Loucy (cell line): ENCODE results near the gene ZNF609.

Experiments used
- H2AFZ ChIP-seq: fragments of 200-600 bp; sonication (generic); 2 replicates; pipeline ENCODE4 v1.6.0; 2016; ENCODE audit warnings: antibody characterized with exemption, mild to moderate bottlenecking, low read length, moderate library complexity
- H3F3A ChIP-seq: fragments of 200-600 bp; 2 replicates; pipeline ENCODE4 v1.6.0; 2016; ENCODE audit warnings: antibody characterized with exemption, low read depth, mild to moderate bottlenecking
- H3K27me3 ChIP-seq: fragments of 200-600 bp; sonication (generic); 2 replicates; pipeline ENCODE4 v1.6.1; 2014; ENCODE audit warnings: low read length, mild to moderate bottlenecking; ENCODE audit not compliant: insufficient read depth, poor library complexity, severe bottlenecking
- H3K36me3 ChIP-seq: fragments of 200-600 bp; sonication (generic); 2 replicates; pipeline ENCODE4 v1.6.1; 2016; ENCODE audit warnings: low read length; ENCODE audit not compliant: insufficient read depth
- H3K4me1 ChIP-seq: fragments of 200-600 bp; sonication (generic); 2 replicates; pipeline ENCODE4 v1.5.1; 2014; ENCODE audit warnings: low read length, mild to moderate bottlenecking; ENCODE audit not compliant: insufficient read depth, poor library complexity, severe bottlenecking
- H3K4me2 ChIP-seq: fragments of 200-600 bp; sonication (generic); 2 replicates; pipeline ENCODE4 v1.6.0; 2014; ENCODE audit warnings: antibody characterized with exemption, low read length, low read depth, mild to moderate bottlenecking; ENCODE audit not compliant: poor library complexity, severe bottlenecking
- H3K4me3 ChIP-seq: fragments of 200-600 bp; sonication (generic); 2 replicates; pipeline ENCODE4 v1.5.1; 2014; ENCODE audit warnings: low read length, mild to moderate bottlenecking, mixed read lengths; ENCODE audit not compliant: poor library complexity, severe bottlenecking
- H3K79me2 ChIP-seq: fragments of 200-600 bp; sonication (generic); 2 replicates; pipeline ENCODE4 v1.6.1; 2014; ENCODE audit warnings: low read length; ENCODE audit not compliant: insufficient read depth
- H3K9ac ChIP-seq: fragments of 200-600 bp; sonication (generic); 2 replicates; pipeline ENCODE4 v1.6.0; 2014; ENCODE audit warnings: mild to moderate bottlenecking, low read depth, low read length, moderate library complexity; ENCODE audit not compliant: poor library complexity, severe bottlenecking
- H3K9me2 ChIP-seq: fragments of 200-600 bp; sonication (generic); replicated peaks from 2 replicates; pipeline ENCODE4 v1.6.1; 2016; ENCODE audit warnings: low read depth, low read length, mixed read lengths
- H3K9me3 ChIP-seq: fragments of 200-600 bp; sonication (generic); 2 replicates; pipeline ENCODE4 v1.6.1; 2014; ENCODE audit warnings: mild to moderate bottlenecking, antibody characterized with exemption, low read length, low read depth; ENCODE audit not compliant: insufficient read depth
- H4K20me1 ChIP-seq: fragments of 200-600 bp; sonication (generic); 2 replicates; pipeline ENCODE4 v1.6.0; 2014; ENCODE audit warnings: antibody characterized with exemption, low read length, mild to moderate bottlenecking; ENCODE audit not compliant: insufficient read depth, poor library complexity, severe bottlenecking
- EZH2phosphoT487 ChIP-seq: fragments of 200-600 bp; IDR thresholded peaks from 2 replicates; pipeline ENCODE4 v1.6.1; 2018; ENCODE audit warnings: antibody characterized with exemption, mild to moderate bottlenecking, moderate library complexity, borderline replicate concordance
- TF ChIP-seq, protein P1 (sequence below): fragments of 200-600 bp; sonication (generic); conservative IDR thresholded peaks from 2 replicates; pipeline ENCODE4 v1.5.1; 2014; ENCODE audit warnings: mild to moderate bottlenecking, antibody characterized with exemption, low read length

The ZNF609 gene

DNA sequence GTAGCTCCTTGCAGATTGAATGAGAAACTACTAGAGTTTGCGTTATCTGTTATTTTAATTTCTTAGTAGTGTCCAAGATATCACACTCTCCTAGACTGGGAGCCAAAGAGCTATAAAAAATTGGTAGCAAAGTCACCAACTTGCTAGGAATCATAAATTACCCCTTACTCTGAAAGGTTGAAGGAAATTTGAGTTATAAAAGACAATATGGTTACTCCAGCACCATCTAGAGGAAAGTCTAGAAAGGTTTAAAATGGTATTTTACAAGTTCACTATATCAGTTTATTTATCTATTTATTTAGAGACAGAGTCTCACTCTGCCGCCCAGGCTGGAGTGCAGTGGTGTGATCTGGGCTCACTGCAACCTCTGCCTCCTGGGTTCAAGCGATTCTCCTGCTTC, 193.4 kb downstream of the ZNF609 start:
- no peak overlapping the region for H3K4me2 ChIP-seq
- TF ChIP-seq, protein P1, sequence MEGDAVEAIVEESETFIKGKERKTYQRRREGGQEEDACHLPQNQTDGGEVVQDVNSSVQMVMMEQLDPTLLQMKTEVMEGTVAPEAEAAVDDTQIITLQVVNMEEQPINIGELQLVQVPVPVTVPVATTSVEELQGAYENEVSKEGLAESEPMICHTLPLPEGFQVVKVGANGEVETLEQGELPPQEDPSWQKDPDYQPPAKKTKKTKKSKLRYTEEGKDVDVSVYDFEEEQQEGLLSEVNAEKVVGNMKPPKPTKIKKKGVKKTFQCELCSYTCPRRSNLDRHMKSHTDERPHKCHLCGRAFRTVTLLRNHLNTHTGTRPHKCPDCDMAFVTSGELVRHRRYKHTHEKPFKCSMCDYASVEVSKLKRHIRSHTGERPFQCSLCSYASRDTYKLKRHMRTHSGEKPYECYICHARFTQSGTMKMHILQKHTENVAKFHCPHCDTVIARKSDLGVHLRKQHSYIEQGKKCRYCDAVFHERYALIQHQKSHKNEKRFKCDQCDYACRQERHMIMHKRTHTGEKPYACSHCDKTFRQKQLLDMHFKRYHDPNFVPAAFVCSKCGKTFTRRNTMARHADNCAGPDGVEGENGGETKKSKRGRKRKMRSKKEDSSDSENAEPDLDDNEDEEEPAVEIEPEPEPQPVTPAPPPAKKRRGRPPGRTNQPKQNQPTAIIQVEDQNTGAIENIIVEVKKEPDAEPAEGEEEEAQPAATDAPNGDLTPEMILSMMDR = peak; percentile 70
- TF ChIP-seq EZH2phosphoT487 = no peak
- peaks cover 23% of the 10 kb centered on the region; the same call in 1 of the 2 replicates for H3K79me2 ChIP-seq
- H4K20me1 ChIP-seq = no peaks in the 10 kb centered on the region
- H3K27me3 ChIP-seq = no peaks in the 10 kb centered on the region
- H3K9me2 ChIP-seq = no peaks in the 10 kb centered on the region
- H3K36me3 ChIP-seq = no peaks in the 10 kb centered on the region
- H3F3A ChIP-seq = no peaks in the 10 kb centered on the region
- H3K9me3 ChIP-seq = no peaks in the 10 kb centered on the region
- H2AFZ ChIP-seq = no peak overlapping the region
- H3K9ac ChIP-seq = no peak overlapping the region
- H3K4me1 ChIP-seq = peaks cover 15% of the 10 kb centered on the region
- H3K4me3 ChIP-seq = no peak overlapping the region

DNA sequence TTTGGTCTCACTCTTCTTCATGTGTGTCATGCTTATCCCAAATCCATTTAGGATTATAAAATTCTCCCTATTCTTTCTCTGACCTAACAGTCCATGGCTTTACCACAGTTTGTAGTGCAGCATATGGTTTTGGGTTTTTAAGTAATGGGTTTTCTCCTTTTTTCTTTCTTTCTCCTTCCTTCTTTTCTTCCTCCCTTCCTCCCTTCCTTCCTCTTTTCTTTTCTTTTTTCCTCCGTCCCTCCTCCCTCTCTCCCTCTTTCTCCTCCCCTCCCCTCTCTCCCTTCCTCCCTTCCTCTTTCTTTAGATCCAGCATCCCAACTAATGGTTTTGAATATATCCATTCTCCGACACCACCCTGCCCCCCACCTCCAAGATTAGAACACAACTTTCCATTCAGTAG, 196.1 kb downstream of the ZNF609 start:
- no peaks in the 10 kb centered on the region for H3F3A ChIP-seq
- H3K9ac ChIP-seq = no peak overlapping the region
- H3K36me3 ChIP-seq = peaks cover 2% of the 10 kb centered on the region; the same call in 1 of the 2 replicates
- TF ChIP-seq, protein P1 = no peak
- no peak for TF ChIP-seq EZH2phosphoT487
- no peaks in the 10 kb centered on the region for H3K9me3 ChIP-seq
- no peak overlapping the region for H3K4me2 ChIP-seq
- no peaks in the 10 kb centered on the region for H4K20me1 ChIP-seq
- H3K79me2 ChIP-seq = peaks cover 24% of the 10 kb centered on the region; the same call in 1 of the 2 replicates
- peaks cover 9% of the 10 kb centered on the region for H3K4me1 ChIP-seq
- no peak overlapping the region for H2AFZ ChIP-seq
- no peaks in the 10 kb centered on the region for H3K9me2 ChIP-seq
- H3K27me3 ChIP-seq = no peaks in the 10 kb centered on the region
- no peak overlapping the region for H3K4me3 ChIP-seq

DNA sequence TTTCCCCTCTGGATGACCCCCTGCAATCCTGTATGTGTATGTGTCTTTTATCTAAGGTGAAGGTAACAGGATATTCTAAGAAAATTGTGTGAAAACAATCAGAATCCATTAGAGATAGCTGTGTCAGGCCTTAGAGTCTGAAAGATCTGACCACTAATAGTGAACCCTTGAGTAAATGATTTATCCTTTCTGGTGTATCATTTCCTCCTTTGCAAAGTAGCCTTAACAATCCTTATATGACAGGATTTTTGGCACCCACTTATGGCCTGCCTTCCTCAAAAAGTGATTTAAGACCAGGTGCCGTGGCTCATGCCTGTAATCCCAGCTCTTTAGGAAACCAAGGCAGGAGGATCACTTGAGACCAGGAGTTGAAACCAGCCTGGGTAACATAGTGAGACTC, 204.8 kb downstream of the ZNF609 start:
- H3K4me2 ChIP-seq = no peak overlapping the region
- peaks cover 9% of the 10 kb centered on the region; the same call in 1 of the 2 replicates for H3K36me3 ChIP-seq
- peaks cover 11% of the 10 kb centered on the region; the same call in 1 of the 2 replicates for H3K79me2 ChIP-seq
- no peaks in the 10 kb centered on the region for H3K4me1 ChIP-seq
- no peaks in the 10 kb centered on the region for H3K9me2 ChIP-seq
- H3K9ac ChIP-seq = no peak overlapping the region
- H2AFZ ChIP-seq = no peak overlapping the region
- no peaks in the 10 kb centered on the region for H3K9me3 ChIP-seq
- TF ChIP-seq, protein P1 = no peak
- TF ChIP-seq EZH2phosphoT487 = no peak
- no peaks in the 10 kb centered on the region for H4K20me1 ChIP-seq
- H3K27me3 ChIP-seq = no peaks in the 10 kb centered on the region
- H3F3A ChIP-seq = no peaks in the 10 kb centered on the region
- H3K4me3 ChIP-seq = no peak overlapping the region
